GM21423 (cell line): ENCODE results near the gene PPP2R3C.
"Not testable (repeated sequence)": the region's sequence is repeated elsewhere in the genome, so short reads cannot be mapped to it uniquely, and the experiment has no call there.

Source experiments
- ATAC-seq: cut with Tn5 transposase; IDR thresholded peaks from one replicate; pipeline ENCODE4 v1.9.1; 2021; ENCODE audit warnings: mild to moderate bottlenecking, moderate library complexity; ENCODE audit not compliant: unreplicated experiment

Gene PPP2R3C

DNA sequence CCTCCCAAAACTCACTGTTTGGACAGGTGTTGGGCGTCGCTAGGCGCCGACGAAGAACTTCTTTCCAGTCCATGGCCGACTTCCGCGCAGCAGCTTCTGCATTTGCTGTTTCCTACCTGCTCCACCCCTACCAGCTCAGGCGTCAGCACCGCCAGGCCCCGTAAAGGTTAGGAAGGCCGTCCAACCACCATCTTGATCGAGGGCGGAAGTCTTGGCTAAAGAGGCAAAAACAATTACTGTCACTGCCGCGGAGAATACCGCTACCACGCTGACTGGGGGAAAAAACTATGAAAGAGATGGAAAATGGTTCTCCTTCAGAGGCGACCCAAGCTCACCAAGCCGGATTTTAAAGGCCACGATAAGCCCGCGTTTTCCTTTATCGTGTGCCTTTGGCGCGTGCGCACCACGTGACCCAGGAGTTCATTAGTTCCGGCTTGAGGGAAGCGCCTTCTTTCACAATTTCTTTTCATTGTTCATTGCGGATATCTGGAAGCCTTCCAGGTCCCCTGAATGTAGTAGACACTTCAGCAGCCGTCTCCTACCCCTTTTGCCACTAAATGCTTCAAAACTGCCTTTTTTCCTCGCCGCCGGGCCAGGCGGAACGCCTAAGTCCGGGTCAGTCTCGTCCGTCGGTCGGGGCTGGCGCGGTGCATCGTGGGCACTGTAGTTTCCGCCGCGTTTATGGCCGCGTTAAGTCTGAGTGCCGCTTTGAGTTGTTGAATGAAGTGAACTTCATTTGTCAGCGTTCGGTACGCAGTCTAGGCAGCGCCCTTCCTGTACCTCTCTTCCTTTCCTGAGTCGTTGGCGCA, at the start of gene PPP2R3C, which contains the start of gene PRORP:
Gene PPP2R3C (minus strand): TSS at position 104 of the 809 bp plus-strand sequence. CDS start 31 bp downstream, at position 73.
Gene PRORP (plus strand): TSS at position 666 of the 809 bp plus-strand sequence. CDS start 694 bp downstream, outside the sequence.
- ATAC-seq = peak; percentile 83

DNA sequence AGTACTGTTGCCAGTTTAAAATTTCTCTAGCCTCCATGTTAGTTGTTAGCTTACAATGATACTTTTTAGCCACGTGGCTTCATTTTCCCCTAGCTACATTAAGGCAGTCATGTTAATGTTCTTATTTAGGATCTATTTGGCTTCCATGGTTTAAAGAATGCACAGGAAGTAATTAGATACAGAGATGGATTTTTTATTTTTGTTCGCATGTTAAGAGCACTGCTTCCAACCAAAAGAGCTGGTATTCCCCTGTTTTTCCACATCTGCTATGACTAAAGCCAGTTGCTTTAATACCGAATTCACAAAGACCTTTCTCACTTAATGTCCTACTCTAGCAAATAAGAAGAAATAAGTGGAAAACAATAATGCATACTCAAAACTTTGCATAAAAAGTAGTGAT, 45.7 kb upstream of the PPP2R3C start:
- no peak for ATAC-seq

GRCh38 chr14:35164849-35165248, 43.1 kb upstream of the PPP2R3C start:
- no peak for ATAC-seq

GRCh38 chr14:35163384-35163783, 41.6 kb upstream of the PPP2R3C start:
- no peak for ATAC-seq

- ATAC-seq = no peak
Measured at GRCh38 chr14:35161231-35161630, 39.4 kb upstream of the PPP2R3C start.

GRCh38 chr14:35159742-35160409, 38.1 kb upstream of the PPP2R3C start:
- no peak for ATAC-seq

DNA sequence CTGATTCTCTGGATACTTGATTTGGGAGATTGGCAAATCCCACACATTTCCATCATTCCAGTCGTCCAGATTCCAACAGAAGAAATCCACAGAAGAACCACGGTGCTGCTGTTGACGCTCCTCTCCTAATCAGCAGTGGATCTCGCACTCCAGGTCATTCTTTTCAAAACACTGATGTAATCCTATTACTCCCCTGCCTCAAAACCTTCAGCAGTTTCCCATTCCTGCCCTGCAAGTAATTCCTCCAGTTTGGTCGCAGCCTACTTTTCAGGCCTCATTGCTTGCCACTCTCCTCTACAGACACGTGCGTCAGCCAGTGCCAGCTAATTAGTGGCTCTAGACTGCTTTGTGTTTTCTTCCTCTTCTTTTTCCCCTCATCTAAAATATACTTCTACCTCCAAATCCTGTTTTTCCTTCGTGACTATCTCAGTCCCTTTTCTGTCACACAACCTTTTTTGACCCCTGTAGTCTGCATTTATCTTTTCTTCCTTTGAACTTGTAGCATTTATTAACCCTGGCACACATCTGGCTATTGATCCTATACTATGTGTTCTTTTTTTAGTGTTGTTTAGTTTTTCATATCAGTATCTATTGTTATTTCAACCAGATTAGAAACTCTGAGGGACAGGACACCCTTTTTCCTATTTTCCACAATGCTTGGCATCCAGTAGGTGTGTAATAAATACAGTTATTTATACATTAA, 37.3 kb upstream of the PPP2R3C start:
- ATAC-seq = no peak

DNA sequence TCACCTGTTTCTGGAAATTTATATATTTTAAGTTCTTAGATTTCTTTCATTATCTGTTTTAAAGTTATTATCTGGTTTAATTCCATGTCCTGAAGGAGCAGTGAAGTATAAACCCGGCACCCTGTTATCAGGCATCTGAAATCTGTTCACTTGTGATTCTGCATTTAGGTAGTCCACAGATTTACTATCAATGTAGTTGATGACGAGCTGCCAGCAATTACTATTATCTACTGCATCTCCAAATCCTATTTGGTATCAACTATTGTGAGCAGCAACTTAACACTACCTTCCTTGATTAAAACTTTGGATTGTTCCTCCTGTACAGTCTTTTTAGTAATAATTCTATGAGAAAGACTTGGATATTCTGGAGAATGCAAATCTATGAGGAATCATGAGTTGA, 36.7 kb upstream of the PPP2R3C start:
- no peak for ATAC-seq

- no peak for ATAC-seq
Measured at GRCh38 chr14:35155962-35156361, 34.2 kb upstream of the PPP2R3C start.

GRCh38 chr14:35154016-35154415, 32.2 kb upstream of the PPP2R3C start:
- no peak for ATAC-seq

GRCh38 chr14:35152531-35152930, 30.7 kb upstream of the PPP2R3C start:
- not testable (repeated sequence) for ATAC-seq

DNA sequence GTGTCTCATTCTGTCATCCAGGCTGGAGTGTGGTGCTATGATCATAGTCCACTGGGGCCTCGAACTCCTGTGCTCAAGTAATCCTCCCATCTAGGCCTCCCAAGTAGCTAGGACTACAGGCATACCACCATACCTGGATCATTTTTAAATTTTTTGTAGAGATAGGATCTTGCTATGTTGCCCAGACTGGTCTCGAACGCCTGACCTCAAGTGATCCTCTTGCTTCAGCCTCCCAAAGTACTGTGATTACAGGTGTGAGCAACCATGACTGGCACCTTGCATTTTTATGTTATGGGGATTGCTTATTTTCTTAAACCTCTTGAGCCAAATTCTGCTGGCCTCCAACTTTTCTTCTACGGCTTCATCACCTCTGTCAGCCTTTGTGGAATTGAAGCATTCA, 27.4 kb upstream of the PPP2R3C start:
- no peak for ATAC-seq

DNA sequence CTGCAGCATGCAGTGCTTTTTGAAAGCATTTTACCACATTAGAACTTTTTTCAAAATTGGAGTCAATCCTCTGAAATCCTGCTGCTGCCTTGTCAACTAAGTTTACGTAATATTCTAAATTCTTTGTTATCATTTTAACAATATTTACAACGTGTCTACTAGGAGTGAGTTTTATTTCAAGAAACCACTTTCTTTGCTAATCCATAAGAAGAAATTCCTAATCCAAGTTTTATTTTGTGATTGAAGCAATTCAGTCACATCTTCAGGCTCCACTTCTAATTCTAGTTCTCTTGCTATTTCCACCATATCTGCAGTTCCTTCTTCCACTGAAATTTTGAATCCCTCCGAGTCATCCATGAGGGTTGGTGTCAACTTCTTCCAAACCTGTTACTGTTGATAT, 25.9 kb upstream of the PPP2R3C start:
- ATAC-seq = no peak

DNA sequence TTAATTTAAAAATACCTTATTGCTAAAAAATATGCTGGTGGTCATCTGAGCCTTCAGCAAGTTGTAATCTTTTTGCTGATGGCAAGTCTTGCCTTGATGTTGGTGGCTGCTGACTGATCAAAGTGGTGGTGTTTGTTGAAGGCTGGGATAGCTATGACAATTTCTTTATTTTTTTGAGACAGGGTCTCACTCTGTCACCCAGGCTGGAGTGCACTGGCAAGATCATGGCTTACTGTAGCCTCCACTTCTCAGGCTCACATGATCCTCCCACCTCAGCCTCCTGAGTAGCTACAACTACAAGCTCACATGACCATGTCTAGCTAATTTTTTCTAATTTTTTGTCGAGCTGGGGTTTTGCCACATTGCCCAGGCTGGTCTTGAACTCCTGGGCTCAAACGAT, 25.4 kb upstream of the PPP2R3C start:
- no peak for ATAC-seq

DNA sequence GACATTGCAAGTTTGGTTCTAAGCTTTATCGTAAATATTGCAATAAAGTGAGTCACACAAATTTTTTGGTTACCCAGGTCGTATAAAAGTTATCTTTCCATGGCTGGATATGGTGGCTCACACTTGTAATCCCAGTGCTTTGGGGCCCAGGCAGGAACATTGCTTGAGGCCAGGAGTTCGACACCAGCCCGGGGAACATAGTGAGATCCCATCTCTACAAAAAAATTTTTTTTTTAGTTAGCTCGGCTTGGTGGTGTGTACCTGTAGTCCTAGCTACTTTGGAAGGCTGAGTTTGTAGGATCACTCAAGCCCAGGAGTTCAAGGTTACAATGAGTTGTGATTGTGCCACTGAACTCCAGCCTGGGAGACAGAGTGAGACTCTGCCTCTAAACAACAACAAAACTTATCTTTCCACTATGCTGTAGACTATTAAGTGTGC, 24.9 kb upstream of the PPP2R3C start:
- ATAC-seq = no peak

DNA sequence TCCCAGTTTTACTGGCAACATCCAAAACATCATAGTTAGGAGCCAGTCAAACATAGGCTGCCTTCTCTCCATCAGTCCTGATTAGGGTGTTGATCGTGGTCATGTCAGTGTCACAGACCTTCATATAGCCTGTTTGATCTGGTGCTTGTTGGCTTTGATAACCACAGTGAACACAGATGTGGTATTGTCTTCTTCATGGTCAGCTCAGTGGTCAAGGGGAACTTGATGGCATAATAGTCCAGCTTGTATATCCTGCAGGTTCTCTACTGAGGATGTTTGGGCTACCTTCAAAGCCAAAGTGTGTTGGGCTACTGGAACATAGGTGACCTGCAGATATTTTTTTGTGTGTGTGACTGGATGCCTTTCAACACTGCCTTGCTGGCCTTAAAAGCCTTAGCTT, 22.2 kb upstream of the PPP2R3C start:
- no peak for ATAC-seq

- ATAC-seq = no peak
Measured at GRCh38 chr14:35140718-35141581, 19.2 kb upstream of the PPP2R3C start.

GRCh38 chr14:35138585-35138984, 16.8 kb upstream of the PPP2R3C start:
- no peak for ATAC-seq

GRCh38 chr14:35134329-35135123, 12.7 kb upstream of the PPP2R3C start:
- no peak for ATAC-seq
